Activated CD4-positive, alpha-beta T cell treated with anti-CD3 and anti-CD28 coated beads, Interleukin-2, amount 50 U/mL, for 48 hours (primary cell): Measurements from ENCODE around the gene TTC7B.

Source experiments
- DNase-seq, 2 experiments: peaks; one replicate each; pipeline ENCODE4 v3.0.0-alpha.2; 2020

TTC7B gene

DNA sequence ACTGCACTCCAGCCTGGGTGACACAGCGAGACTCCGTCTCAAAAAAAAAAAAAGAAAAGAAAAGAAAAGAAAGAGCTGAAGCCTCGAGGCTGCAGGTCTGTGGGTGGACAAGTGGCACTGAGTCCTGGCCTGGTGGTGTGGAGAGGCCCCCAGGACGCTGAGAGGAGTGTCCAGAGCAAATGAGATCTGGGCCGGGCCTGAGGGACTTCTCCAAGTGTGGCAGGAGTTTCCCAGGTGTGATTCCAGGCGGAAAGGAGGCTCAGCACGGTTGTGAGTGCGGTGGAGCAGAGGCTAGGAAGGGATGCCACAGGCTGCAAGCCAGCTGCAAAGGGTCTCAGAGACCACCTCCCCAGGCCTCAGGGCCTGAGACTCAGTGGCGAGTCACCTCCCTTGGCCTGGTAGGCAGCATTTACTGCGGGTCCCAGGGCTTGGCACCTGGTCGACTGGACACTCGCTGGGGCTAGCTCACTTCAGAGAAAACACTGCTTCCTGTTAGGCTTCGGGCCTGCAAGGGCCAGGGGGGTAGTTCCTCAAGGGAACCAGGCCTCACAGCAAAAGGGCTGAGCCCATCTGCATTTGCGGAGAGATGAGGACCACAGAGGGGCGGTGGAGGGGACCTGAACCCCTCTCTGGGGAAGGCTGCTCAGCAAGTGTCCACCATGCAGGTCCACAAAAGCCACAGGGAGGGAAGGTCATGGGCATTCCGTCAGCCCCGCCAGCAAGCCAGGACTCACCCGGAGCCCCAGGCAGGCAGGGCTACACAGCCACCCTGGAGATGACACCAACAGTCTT is 11.7 kb downstream of the TTC7B start:
- DNase-seq, result no peak

DNA sequence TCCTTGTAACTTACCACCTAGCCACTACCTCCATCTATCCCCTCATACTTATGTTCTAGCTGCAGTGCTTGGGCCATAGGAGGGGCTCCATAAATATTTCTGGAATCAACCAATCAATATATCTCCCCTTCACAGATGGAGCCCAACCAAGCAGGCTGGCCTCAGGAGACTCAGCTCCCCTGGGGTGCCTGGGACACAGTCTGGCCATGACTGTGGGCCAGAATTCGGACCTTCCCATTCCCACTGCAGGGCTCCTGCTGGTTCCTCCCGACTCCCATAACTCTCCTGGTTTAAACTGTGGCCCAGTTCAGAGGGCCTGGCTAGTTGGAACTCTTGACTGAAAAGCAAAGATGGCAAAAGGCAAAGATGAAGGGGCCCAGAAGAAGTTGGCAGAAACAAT is 13.0 kb downstream of the TTC7B start:
- no peak for DNase-seq

DNA sequence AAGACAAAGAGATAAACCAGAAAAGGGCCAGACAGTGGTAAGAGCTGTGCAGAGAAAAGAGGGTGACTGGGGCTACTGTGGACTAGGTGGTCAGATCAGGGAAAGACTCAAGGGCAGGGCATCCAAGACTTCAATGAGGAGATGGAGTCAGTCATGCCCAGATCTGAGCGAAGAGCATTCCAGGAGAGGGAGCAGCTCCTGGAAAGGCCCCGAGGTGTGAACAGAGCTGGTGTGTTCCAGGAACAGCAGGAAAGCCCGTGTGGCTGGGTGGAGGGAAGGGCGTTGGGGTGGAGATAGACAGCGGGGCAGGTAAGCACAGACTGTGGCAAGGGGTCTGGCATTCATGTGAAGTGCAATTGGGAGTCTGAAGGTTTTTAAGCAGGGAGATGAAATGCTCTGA is 16.8 kb downstream of the TTC7B start:
- no peak for DNase-seq

DNA sequence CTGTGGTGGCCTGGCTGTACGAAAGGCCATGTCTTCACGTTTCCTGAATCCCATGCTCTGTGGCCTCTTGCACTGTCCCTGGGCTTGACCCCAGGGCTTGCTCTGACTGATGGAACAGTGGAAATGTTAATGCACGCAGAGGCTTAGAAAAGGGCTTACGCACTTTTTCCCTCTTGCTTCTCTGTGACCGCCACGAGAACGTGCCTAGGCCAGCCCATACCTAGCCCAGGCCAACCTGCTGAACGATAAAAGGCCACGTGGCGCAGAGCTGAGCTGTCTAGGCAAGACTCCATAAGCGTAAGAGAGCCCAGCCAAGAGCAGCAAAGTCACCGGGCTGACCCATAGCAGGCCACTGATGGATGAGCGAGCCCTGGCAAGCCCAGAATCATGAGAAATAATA is 18.3 kb downstream of the TTC7B start:
- DNase-seq, result no peak

DNA sequence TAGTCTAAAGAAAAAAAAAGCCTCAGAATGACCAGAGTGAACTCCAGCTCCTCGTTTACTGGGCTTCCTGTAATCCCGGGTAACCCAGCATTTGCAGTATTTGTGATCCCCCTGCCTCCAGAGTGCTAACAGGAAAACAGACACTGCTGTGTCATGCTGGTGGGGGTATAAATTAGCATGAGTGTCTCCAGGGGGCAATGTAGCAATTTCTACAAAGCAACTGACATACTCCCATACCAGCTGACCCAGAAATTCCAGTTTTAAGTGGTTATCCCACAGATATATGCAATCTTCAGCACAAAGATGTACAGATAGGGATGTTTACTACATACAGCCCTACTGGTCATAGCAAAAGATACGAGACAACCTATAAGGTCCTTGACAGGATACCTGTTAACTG is 18.8 kb downstream of the TTC7B start:
- no peak for DNase-seq

DNA sequence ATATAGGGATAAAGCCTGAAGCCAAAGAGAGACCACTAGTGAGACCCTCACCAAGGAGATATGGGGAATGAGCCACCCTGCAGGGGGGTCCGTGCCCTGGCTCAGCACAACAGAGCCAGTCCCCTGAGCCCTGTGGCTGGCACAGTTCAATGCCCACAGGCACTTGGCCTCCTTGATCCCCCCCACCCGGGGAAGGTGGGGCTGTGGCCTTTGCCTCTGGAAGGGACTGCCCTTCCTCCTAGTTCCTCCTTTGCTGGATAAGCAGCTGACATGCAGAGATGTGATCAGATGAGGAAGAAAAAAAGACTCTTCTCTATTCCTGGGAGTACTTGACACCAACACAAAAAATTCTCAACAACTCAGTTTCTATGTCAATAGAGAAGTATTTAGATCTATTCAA is 19.9 kb downstream of the TTC7B start:
- DNase-seq, result no peak

DNA sequence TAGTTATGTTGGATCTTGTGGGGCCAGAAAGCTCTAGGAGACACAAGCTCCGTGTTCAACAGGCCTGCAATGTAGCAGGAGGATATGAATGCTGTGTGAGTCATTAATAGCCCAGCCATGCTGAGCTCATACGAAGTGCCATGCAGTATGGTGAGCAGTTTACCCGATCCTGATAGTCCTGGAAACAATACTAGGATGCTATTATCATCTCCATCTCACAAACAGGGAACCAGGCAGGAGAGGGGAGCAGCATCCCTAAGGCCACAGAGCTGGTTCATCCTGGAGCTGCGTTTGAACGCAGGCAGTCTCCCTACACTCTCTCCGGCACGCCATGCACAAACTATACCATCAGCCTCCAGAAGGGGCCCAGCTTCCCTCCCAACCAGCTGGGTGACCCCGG is 20.5 kb downstream of the TTC7B start:
- DNase-seq, result no peak

DNA sequence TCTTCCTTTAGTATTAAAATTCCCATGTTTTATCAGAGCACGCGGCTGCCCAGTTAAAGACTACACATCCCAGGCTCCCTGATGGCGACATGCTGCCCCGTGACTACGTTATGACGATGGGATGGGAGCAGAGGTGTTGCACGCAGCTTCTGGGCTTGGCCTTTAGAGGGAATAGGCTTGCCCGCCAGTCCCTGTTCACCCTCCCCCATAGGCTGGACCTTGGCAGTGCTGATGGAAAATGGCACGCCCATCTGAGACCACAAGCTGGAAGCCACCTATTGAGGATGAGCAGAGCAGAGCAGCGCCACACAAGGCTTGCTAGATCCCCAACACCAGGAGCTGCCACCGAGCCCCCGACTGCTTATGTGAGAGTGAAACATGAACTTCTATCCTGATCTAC is 24.7 kb downstream of the TTC7B start:
- DNase-seq, result no peak

DNA sequence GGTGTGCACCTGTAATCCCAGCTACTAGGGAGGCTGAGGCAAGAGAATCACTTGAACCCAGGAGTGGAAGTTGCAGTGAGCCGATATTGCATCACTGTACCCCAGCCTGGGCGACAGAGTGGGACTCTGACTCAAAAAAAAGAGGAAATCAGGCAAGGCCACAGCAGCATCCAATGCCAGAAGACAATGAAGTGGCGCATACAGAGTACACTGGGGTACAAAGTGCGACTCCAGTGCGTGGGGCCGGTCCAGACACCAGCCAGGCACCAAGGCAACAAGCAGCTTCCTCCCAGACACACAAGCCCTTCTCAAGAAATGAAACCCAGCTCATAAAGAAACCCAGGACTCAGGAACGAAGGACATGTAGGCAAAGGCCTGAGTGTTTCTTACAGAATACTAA is 28.2 kb downstream of the TTC7B start:
- DNase-seq, result no peak

DNA sequence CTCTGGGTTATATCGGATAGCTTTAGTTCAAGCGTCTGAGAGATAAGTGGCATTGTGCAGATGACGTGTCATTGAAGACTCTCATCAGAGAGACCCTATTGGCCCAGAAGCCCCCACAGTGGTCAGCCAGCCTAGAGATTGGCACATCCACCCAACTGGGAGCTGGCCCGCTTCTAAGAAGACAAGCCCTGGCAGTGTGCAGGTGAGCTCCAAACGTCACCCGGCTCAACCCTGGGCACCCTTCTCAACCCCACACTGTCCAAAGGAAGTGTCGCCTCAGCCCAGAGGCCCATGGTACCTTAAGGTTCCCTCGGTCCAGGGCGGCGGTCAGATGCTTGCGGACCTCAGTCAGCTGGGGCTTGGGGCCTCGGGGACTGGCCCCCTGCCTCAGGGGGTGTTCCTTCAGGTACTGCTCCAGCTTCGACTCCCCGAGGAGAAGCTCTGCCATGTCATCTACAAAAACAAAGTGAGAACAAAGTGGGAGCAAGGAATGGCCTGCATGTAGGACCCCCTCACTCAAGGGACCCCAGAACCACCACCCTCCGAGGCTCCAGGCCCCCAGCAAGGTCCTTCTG is 30.3 kb downstream of the TTC7B start:
- no peak for DNase-seq

DNA sequence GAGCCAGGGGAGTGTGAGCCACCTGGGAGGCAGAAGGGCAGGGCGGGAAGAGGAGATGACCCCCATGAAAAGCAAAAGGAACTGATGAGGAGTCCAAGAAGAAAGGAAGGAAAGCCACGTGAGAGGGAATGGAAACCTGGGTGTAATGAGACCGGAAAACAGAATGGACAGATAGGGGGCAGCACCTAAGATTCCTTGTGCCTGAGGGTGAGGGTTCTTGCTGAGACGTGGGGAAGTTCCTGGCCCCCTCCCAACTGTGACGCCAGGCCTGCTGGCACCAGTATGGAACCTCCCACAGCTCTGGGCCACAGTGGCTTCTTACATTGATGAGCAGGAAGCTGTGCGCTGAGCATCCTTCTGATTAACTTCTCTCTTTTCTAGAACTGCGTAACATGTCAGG is 30.8 kb downstream of the TTC7B start:
- DNase-seq, result no peak

DNA sequence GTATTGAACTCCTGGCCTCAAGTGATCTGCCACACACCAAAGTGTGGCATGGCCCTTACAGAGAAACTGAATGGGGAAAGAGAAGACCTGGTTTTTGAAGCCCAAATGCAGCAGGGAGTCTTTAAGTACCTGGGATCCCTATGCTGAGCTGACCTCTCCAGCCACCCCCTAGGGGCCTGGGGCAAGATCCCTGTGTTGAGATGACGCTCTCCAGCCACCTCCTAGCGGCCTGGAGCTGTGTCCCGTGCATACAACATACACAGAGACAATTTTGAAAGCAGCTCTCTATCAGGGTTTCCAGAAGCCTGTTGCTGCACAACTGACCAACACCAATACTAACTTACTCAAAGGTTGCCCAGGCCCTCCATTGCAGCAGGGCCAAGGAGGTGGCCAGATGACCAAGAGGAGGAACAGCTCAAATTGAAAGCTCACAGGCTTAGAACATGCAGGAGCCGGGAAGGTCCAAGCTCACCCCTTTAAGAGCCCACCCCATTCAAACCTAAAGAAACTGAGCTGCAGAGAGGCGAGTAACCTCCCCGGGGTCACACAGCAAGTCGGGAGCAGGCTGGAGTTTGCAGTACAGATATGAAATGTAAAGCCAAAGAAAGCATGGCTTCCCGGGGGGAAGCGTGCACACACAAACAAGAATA is 31.5 kb downstream of the TTC7B start:
- DNase-seq, result no peak

DNA sequence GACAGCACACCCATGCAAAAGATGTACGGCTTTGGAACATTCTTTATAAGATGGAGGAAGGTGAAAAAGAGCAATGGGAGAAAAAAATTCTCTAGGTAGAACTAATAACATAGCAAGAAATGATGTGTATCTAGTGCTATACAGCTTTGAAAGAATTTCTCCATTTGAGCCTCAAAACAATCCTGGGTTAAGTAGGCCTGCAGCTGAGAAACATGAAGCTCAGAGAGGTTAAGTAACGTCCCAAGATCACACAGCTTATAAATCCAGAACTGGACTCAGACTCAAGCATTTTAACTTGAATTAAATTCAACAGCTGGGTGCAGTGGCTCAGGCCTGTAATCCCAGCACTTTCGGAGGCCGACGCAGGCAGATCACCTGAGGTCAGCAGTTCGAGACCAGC is 32.9 kb downstream of the TTC7B start:
- no peak for DNase-seq

DNA sequence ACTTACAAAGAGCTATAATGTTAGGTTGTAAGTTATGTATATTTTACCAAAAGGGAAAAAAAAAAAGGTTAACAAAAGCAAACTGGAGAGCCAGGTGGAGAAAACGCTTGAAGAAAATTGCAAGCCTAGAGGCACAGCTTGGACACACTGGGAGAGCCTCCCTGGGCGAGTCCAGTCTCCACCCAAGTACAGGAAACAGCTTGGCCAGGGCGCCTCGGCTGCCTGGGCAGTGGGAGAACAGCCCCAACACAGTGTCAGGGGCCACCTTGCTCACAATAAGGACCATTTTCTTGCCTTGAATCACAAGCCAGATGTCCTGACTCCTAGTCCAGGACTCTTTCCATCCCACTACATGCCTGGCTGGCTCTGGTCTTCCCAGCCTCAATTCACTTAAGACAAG is 33.3 kb downstream of the TTC7B start:
- DNase-seq, result no peak

DNA sequence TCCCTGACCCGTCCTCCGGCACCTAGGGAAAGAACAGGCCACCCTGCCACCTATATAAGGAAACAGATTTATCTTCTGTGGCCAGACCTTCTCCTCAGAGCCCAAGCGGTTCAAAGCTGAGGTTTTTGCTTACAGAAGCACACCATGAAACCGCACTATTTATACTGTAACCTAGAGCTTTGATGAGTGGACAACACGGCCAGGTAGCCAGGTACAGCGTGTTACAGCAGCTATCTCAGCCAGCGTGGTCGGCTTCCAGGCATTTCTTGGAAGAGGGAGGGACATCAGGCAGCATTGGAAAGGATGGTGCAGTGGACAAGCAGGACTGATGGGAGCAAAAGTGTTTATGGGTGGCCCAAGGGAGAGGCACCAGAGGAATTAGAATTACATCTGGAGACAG is 34.4 kb downstream of the TTC7B start:
- no peak for DNase-seq

DNA sequence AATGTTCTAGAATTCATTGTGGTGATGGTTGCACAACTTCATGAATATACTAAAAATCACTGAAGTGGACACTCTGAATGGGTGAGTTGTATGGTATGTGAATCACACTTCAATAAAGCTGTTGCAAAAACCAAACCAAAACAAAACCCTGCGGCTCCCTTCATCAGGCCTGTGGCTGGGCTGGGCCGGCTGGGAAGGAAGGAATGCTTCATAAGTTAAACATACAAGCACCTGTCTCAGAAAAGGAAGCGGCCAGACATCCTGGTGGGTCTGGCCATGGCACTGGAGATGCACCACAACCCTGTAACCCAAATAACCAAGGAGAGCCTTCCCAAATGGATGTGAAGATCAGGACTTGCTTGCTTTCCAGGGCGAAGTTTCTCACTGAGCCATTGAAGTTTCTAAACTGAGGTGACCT is 34.9 kb downstream of the TTC7B start:
- DNase-seq, result no peak

DNA sequence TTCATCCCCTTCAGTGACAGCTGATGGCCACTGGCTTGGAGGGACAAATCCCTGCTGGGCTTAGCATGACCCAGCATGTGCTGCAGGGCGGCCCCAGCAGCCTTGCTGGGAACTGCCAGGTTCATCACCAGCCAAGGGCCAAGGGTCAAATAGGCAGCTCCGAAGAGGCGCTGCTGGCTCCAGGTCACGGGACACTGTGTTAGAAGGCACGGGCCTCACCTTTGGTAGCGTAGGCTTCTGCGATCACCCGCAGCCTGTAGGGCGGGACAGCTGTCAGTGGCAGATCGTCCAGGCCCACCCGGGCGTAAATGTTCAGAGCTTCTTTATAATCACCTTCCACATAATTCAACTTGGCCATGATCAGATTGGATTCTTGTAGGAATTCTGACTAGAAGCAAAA is 35.7 kb downstream of the TTC7B start:
- no peak for DNase-seq

DNA sequence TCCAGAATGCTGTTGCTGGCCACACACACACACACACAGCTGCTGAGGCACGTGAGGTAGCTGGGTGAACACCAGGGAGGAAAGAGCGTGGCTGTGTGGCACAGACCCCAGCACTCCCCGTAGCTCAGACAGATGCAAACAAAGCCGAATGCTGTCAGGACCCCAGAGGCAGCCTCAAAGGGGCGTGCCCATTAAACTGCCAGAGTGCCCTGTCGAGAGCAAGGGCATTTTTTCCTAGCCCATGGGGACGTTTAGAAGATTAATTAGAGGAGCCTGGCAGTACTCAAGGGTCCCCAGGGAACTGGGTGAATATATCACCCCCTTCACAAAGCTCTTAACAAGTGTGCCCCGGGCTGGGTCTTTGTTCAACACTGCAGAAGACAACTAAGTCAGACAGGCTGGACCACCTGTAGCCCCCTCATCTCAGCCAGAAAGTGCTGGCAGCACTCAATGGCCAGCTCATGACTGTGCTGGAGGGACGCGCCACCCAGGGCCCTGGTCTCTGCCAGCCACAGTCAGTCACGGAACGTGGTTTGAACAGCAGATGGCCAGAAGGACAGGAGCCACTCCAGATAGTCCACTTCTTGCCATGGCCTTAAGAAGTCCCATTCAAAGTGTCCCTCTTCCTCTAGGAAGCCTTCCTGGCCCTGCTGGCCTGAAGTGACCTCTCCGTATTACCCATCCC is 37.5 kb downstream of the TTC7B start:
- DNase-seq, result no peak

DNA sequence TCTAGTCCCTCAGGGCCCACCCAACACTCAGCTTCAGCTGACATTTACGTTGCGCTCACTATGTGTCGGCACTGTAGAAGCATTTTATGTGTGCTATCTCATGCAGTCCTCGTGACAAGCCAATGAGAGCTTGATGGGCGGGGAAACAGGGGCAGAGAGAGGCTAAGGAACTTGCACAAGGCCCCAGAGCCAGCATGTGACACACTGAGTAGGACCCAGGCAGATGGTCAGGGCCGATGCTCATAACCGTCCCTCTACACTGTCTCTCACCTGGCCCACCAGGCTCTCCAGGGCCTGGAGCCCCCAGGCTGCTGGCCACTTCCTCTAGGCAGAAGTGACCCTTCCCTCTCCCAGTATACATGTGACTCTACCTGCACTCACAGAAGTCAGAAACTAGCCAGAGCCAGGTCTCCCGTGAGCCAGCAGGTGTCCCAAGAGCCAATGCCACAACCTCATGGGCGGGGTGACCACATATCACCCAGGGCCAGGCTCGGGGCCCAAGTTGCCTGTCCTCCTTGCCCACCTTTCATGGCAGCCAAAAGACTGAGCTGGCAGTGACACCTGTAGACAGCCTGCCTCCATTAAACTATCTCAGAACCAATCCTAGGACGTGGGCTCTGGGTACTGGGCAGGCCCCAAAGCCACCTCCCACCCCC is 38.3 kb downstream of the TTC7B start:
- DNase-seq, result no peak

DNA sequence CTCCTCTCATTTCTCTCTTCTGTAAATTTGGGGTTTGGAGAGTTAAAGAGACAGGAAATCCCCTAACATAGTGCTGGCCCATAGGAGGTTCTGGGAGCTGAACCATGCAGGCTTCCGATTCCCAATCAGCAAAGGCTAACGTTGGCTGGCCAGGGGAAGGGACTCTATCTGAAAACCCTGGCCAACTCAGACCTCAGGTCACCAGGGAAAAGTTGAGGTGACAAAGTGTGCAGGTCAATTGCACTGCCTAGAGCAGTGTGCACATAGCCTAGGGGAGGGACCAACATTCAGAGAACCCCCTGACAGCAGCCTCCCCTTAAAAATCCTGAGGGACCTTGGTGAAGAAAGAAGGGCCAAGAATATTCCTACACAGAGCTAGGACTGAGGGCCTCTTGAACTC is 38.9 kb downstream of the TTC7B start:
- no peak for DNase-seq

DNA sequence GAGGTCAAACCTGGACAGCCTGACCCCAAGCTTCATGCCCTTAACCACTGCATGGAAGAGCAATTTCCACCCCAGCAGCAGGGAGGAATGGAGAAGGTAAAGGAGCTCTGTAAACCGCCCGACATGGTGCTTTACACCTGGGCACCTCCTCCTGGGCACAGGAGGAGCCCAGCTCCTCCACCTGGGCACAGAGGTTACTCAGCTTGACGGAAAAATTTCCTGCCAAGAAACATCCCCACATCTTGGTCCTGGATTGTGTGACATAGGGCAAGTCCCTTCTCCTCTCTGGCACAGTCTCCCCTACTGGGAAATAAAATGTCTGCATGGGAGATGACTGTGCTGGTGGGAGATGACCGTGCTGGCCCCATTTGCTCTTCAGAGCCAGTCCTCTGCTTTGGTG is 40.8 kb downstream of the TTC7B start:
- no peak for DNase-seq

DNA sequence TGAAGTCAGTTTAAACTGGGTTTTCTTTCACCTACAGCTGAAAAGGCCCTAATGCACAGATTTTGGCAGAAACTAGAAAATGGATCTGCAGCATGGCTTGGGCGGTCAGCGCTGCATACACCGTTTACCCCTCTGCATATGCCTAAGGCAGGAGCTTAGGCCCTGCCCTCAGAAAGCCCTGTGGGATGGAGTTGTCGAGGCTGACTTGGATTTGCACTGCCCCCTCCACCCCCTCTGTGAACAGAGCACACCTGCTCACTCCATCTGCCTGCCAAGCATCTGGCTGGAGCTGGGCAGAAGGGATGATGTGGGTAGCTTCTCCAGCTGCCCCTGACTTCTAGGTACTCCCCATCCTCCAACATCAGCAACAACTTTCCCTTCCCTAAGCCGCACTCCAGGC is 41.9 kb downstream of the TTC7B start:
- no peak for DNase-seq

DNA sequence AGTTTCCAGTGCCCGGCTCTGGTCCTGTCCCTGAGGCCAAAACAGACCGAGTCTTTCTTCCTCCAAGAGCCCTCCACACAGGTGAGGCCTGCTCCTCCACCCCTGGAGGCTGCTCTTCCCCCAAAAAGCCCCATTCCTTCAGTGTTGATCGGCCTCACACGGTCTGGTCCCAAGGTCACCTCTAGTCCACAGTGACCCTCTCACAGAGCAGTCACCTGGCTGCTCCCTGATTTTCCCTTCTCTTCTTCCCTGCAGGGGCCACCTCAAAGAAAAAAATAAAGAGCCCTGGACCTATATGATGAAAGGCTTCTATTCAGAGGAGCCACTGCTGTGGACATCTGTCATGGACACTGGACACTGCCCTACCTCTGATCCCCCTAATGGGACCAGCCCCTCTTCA is 42.5 kb downstream of the TTC7B start:
- DNase-seq, result no peak

DNA sequence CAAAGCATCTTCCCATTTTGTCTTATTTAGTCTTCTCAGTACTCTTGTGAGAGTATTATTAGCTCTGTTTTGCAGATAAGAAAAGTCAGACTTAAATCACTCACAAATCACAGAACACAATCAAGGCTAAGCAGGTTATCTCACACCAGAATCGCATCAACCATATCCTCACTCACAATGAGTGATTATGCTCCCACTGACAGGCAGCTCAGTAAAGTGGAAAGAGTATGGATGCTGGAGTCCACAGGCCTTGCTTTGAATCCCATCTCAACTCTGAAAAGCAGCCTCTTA is 43.1 kb downstream of the TTC7B start:
- no peak for DNase-seq
